ENCODE data around the gene KRTAP5-7. TPM values are rescaled to one million over a fixed set of nuclear protein-coding genes. Genes with fewer than 3 reads are reported as not detected.
"Not testable (repeated sequence)": the region's sequence is repeated elsewhere in the genome, so short reads cannot be mapped to it uniquely, and the experiment has no call there.

The KRTAP5-7 gene
- total RNA-seq, 1 donor from 2014 or later, result 0.25 TPM

GRCh38 chr11:71562120-71562519 lies 35.1 kb downstream of the KRTAP5-7 start:
- Mint-ChIP-seq H3K27me3 (ENCODE audit: low read depth) (peaks cover 31% of the 10 kb centered on the region), H3K27ac (no peak overlapping the region), H3K9me3 (peaks cover 27% of the 10 kb centered on the region), H3K36me3 (no peaks in the 10 kb centered on the region), H3K4me1 (peaks cover 20% of the 10 kb centered on the region), H3K4me3 (no peak overlapping the region)
- no peak for TF ChIP-seq CTCF (IDR thresholded peaks at IDR 0.05; ENCODE audit: unreplicated experiment)
- no peak for DNase-seq (ENCODE audit: low spot score in 2 of 2, unreplicated experiment in 2 of 2)

GRCh38 chr11:71563406-71563805 lies 36.3 kb downstream of the KRTAP5-7 start:
- Mint-ChIP-seq H3K4me3 (no peak overlapping the region), H3K36me3 (no peaks in the 10 kb centered on the region), H3K4me1 (peaks cover 27% of the 10 kb centered on the region), H3K27me3 (ENCODE audit: low read depth) (peaks cover 31% of the 10 kb centered on the region), H3K9me3 (peaks cover 21% of the 10 kb centered on the region), H3K27ac (no peak overlapping the region)
- DNase-seq (ENCODE audit: low spot score in 2 of 2, unreplicated experiment in 2 of 2), result no peak
- TF ChIP-seq CTCF (IDR thresholded peaks at IDR 0.05; ENCODE audit: unreplicated experiment), result no peak

- no peak for TF ChIP-seq CTCF (IDR thresholded peaks at IDR 0.05; ENCODE audit: unreplicated experiment)
- H3K4me3 Mint-ChIP-seq, result no peak overlapping the region
- peaks cover 21% of the 10 kb centered on the region for H3K9me3 Mint-ChIP-seq
- no peaks in the 10 kb centered on the region for H3K36me3 Mint-ChIP-seq
- H3K4me1 Mint-ChIP-seq, result peaks cover 29% of the 10 kb centered on the region
- H3K27ac Mint-ChIP-seq, result no peak overlapping the region
- no peak for DNase-seq (ENCODE audit: low spot score in 2 of 2, unreplicated experiment in 2 of 2)
- peaks cover 31% of the 10 kb centered on the region for H3K27me3 Mint-ChIP-seq (ENCODE audit: low read depth)
Measured at GRCh38 chr11:71564430-71564829, 37.4 kb downstream of the KRTAP5-7 start.

- Mint-ChIP-seq H3K4me3 (no peak within 1 kb of the TSS), H3K9me3 (peaks cover 17% of the 10 kb centered on the region), H3K36me3 (no peaks in the 10 kb centered on the region), H3K27me3 (ENCODE audit: low read depth) (peaks cover 31% of the 10 kb centered on the region), H3K27ac (no peak within 1 kb of the TSS), H3K4me1 (peaks cover 29% of the 10 kb centered on the region)
- no peak for TF ChIP-seq CTCF (IDR thresholded peaks at IDR 0.05; ENCODE audit: unreplicated experiment)
- no peak for DNase-seq (ENCODE audit: low spot score in 2 of 2, unreplicated experiment in 2 of 2)
Measured at GRCh38 chr11:71565263-71565662, 38.2 kb downstream of the KRTAP5-7 start, which contains the start of gene KRTAP5-10. Gene KRTAP5-10 (plus strand): TSS chr11:71565563. CDS start chr11:71565588, 25 bp downstream.

GRCh38 chr11:71566081-71566620 lies 39.1 kb downstream of the KRTAP5-7 start:
- H3K9me3 Mint-ChIP-seq, result peaks cover 9% of the 10 kb centered on the region
- no peaks in the 10 kb centered on the region for H3K36me3 Mint-ChIP-seq
- peaks cover 29% of the 10 kb centered on the region for H3K4me1 Mint-ChIP-seq
- H3K27ac Mint-ChIP-seq, result no peak overlapping the region
- H3K4me3 Mint-ChIP-seq, result no peak overlapping the region
- DNase-seq (ENCODE audit: low spot score in 2 of 2, unreplicated experiment in 2 of 2), result no peak
- peaks cover 31% of the 10 kb centered on the region for H3K27me3 Mint-ChIP-seq (ENCODE audit: low read depth)
- TF ChIP-seq CTCF (IDR thresholded peaks at IDR 0.05; ENCODE audit: unreplicated experiment), result no peak

- H3K27me3 Mint-ChIP-seq (ENCODE audit: low read depth), result peaks cover 26% of the 10 kb centered on the region
- H3K9me3 Mint-ChIP-seq; DNase-seq (ENCODE audit: low spot score in 2 of 2, unreplicated experiment in 2 of 2); H3K36me3 Mint-ChIP-seq; H3K4me3 Mint-ChIP-seq: not testable (repeated sequence)
- H3K27ac Mint-ChIP-seq, result peak overlapping the region; percentile 13
- H3K4me1 Mint-ChIP-seq, result peaks cover 29% of the 10 kb centered on the region
Measured at GRCh38 chr11:71566626-71567599, 39.8 kb downstream of the KRTAP5-7 start.

GRCh38 chr11:71567633-71568032 lies 40.6 kb downstream of the KRTAP5-7 start:
- Mint-ChIP-seq H3K27me3 (ENCODE audit: low read depth) (peaks cover 24% of the 10 kb centered on the region), H3K4me1 (peaks cover 29% of the 10 kb centered on the region), H3K27ac (peak overlapping the region; percentile 13)
- not testable (repeated sequence) for H3K36me3 Mint-ChIP-seq; DNase-seq (ENCODE audit: low spot score in 2 of 2, unreplicated experiment in 2 of 2); H3K9me3 Mint-ChIP-seq; H3K4me3 Mint-ChIP-seq

Data from mesothelial cell of epicardium (in vitro differentiated cells).